HepG2 (cell line): ENCODE measurements around the gene SEMA3B. TPM values are rescaled to one million over a fixed set of nuclear protein-coding genes. Genes with fewer than 3 reads are reported as not detected.

Experiments
- EP300 ChIP-seq, 3 experiments: sonication (generic) in 1 of 3; formaldehyde crosslinking in 1 of 3; IDR thresholded peaks; 2 replicates each; pipeline versions ENCODE4 v1.5.1 to v1.6.1; 2011 to 2020; ENCODE audit warnings: low read depth in 2 of 3, low read length in 2 of 3, borderline replicate concordance in 1 of 3, improper control_type of control experiment in 1 of 3, mild to moderate bottlenecking in 1 of 3, missing genetic modification reagents in 1 of 3, moderate library complexity in 1 of 3
- KDM5A ChIP-seq: fragments of 200-600 bp; sonication (generic); IDR thresholded peaks from 2 replicates; pipeline ENCODE4 v1.7.0; 2018; ENCODE audit warnings: antibody characterized with exemption, mild to moderate bottlenecking, low read length, borderline replicate concordance
- MZF1 ChIP-seq: sonication (generic); formaldehyde crosslinking; IDR thresholded peaks from 2 replicates; pipeline ENCODE4 v1.8.1; 2023; ENCODE audit warnings: mild to moderate bottlenecking, missing genetic modification reagents, borderline replicate concordance
- NFIB ChIP-seq: sonication (generic); formaldehyde crosslinking; IDR thresholded peaks from 2 replicates; pipeline ENCODE4 v1.9.0; 2021; ENCODE audit warnings: missing genetic modification reagents, mild to moderate bottlenecking, borderline replicate concordance
- SALL1 ChIP-seq: sonication (generic); formaldehyde crosslinking; IDR thresholded peaks from 2 replicates; pipeline ENCODE4 v1.8.0; 2022; ENCODE audit warnings: mild to moderate bottlenecking, missing genetic modification reagents
- YEATS4 ChIP-seq: sonication (generic); formaldehyde crosslinking; IDR thresholded peaks from 2 replicates; pipeline ENCODE4 v1.4.0; 2020; ENCODE audit warnings: missing genetic modification reagents, borderline replicate concordance
- ZBTB21 ChIP-seq: sonication (generic); formaldehyde crosslinking; IDR thresholded peaks from 2 replicates; pipeline ENCODE4 v1.4.0; 2020; ENCODE audit warnings: missing genetic modification reagents
- ZBTB25 ChIP-seq: IDR thresholded peaks from 2 replicates; pipeline ENCODE4 v1.6.1; 2018; ENCODE audit warnings: missing genetic modification reagents
- ZNF510 ChIP-seq: sonication (generic); formaldehyde crosslinking; IDR thresholded peaks from 2 replicates; pipeline ENCODE4 v1.4.0; 2020; ENCODE audit warnings: low read depth, mild to moderate bottlenecking, missing genetic modification reagents
- ZNF552 ChIP-seq: sonication (generic); formaldehyde crosslinking; IDR thresholded peaks from 2 replicates; pipeline ENCODE4 v1.9.0; 2022; ENCODE audit warnings: missing genetic modification reagents, mild to moderate bottlenecking, borderline replicate concordance
- ZNF768 ChIP-seq: sonication (generic); formaldehyde crosslinking; IDR thresholded peaks from 2 replicates; pipeline ENCODE4 v1.4.0; 2020; ENCODE audit warnings: missing genetic modification reagents
- ZNF850 ChIP-seq: sonication (generic); formaldehyde crosslinking; conservative IDR thresholded peaks from 2 replicates; pipeline ENCODE4 v1.9.0; 2021; ENCODE audit warnings: mild to moderate bottlenecking, missing genetic modification reagents
- polyA plus RNA-seq, 8 experiments: library from polyadenylated mRNA; depleted of rRNA in 3 of 8; stranded (reverse) in 7 of 8; unstranded in 1 of 8; fragments of >200 nt; fragmentation: Illumina TruSeq in 4 of 8; extraction: Trizol in 4 of 8; gene quantifications; 2 replicates each; pipeline versions ENCODE4 v1.2.1 to v1.2.3, GENCODE V29; 2011 to 2016; ENCODE audit warnings: low read depth in 4 of 8, missing spikeins in 1 of 8, mixed read lengths in 1 of 8; ENCODE audit not compliant: insufficient read depth in 1 of 8
- total RNA-seq, 5 experiments: library from RNA; depleted of rRNA; stranded (reverse); fragments of >200 nt; fragmentation: Illumina TruSeq; extraction: Trizol; gene quantifications; 2 replicates each; pipeline ENCODE4 v1.2.3, GENCODE V29; 2016; ENCODE audit warnings: low read depth in 1 of 5

SEMA3B gene
- total and polyA plus RNA-seq, 2 of the 13 experiments (the other 11 are each of a cell fraction or from before 2014, with no cell fraction given): 93.2 to 158 TPM

- TF ChIP-seq ZNF552: no peak
- TF ChIP-seq YEATS4 (CRISPR knock-in tag): no peak
- TF ChIP-seq ZBTB25 (CRISPR knock-in tag): no peak
- 0 out of 2 replicates have a peak, but pooled peaks have one; percentile 0 for TF ChIP-seq KDM5A
- peak; percentile 27; the same call in 1 of the 2 replicates for TF ChIP-seq SALL1
- TF ChIP-seq ZNF510: no peak
- peak; percentile 47; the same call in 1 of the 2 replicates for TF ChIP-seq ZNF768 (CRISPR knock-in tag)
- TF ChIP-seq ZBTB21 (CRISPR knock-in tag): no peak
- TF ChIP-seq NFIB (CRISPR knock-in tag): no peak
- no peak for TF ChIP-seq MZF1 (CRISPR knock-in tag)
- no peak for TF ChIP-seq ZNF850
- TF ChIP-seq EP300 (IDR thresholded peaks at IDR 0.05; ENCODE audit: low read depth in 2 of 2, low read length in 2 of 2): no peak
- no peak for TF ChIP-seq EP300 (CRISPR knock-in tag; IDR thresholded peaks at IDR 0.05; ENCODE audit: borderline replicate concordance)
- TF ChIP-seq, all 625 proteins: peak for 36
These were observed 31.2 kb downstream of the SEMA3B start (continued) for GRCh38 chr3:50299929-50300680.
